MM.1S (cell line): ENCODE data around the gene GRM5.

Source experiments
- CTCF ChIP-seq: fragments of 300-600 bp; sonication (generic); IDR thresholded peaks from 2 replicates; pipeline ENCODE4 v1.5.1; 2016; ENCODE audit warnings: antibody characterized with exemption, low read length, mixed read lengths
- EZH2 ChIP-seq: fragments of 300-600 bp; sonication (generic); optimal IDR thresholded peaks from 2 replicates; pipeline ENCODE3; 2017; ENCODE audit warnings: low read depth, mild to moderate bottlenecking, antibody characterized with exemption, low read length, mixed read lengths
- EZH2phosphoT487 ChIP-seq: fragments of 300-600 bp; sonication (generic); IDR thresholded peaks from 2 replicates; pipeline ENCODE4 v1.6.1; 2018; ENCODE audit warnings: antibody characterized with exemption, low read length

- TF ChIP-seq CTCF (no peak), EZH2phosphoT487 (no peak), EZH2 (no peak)
Observed at GRCh38 chr11:88474655-88475054, 591.1 kb downstream of the GRM5 start.
